OCI-LY1 (cell line): ENCODE measurements around the gene ACP5.

Experiments
- H2AFZ ChIP-seq: fragments of 200-600 bp; sonication (generic), shearing (Covaris generic); 2 replicates; pipeline ENCODE4 v1.6.0; 2014; ENCODE audit warnings: antibody characterized with exemption, mild to moderate bottlenecking, low read length
- H3F3A ChIP-seq: fragments of 200-600 bp; sonication (generic), shearing (Covaris generic); 2 replicates; pipeline ENCODE4 v1.6.0; 2014; ENCODE audit warnings: mild to moderate bottlenecking, antibody characterized with exemption, low read length, moderate library complexity; ENCODE audit not compliant: insufficient read depth
- H3K27ac ChIP-seq: fragments of 200-600 bp; sonication (generic); 2 replicates; pipeline ENCODE4 v1.5.1; 2014; ENCODE audit warnings: low read length, mixed run types, mild to moderate bottlenecking, low read depth; ENCODE audit not compliant: poor library complexity, severe bottlenecking
- H3K27me3 ChIP-seq: fragments of 200-600 bp; sonication (generic); 2 replicates; pipeline ENCODE4 v1.6.0; 2014; ENCODE audit warnings: antibody characterized with exemption, mild to moderate bottlenecking, low read length, moderate library complexity; ENCODE audit not compliant: insufficient read depth
- H3K36me3 ChIP-seq: fragments of 200-600 bp; sonication (generic); 2 replicates; pipeline ENCODE4 v1.6.1; 2014; ENCODE audit warnings: mild to moderate bottlenecking, antibody characterized with exemption, low read length, moderate library complexity, mixed read lengths; ENCODE audit not compliant: insufficient read depth
- H3K4me1 ChIP-seq: fragments of 200-600 bp; sonication (generic); 2 replicates; pipeline ENCODE4 v1.5.1; 2014; ENCODE audit warnings: mild to moderate bottlenecking, low read length, moderate library complexity; ENCODE audit not compliant: insufficient read depth, severe bottlenecking
- H3K4me2 ChIP-seq: fragments of 200-600 bp; sonication (generic), shearing (Covaris generic); 2 replicates; pipeline ENCODE4 v1.6.1; 2014; ENCODE audit warnings: low read length
- H3K4me3 ChIP-seq: fragments of 200-600 bp; sonication (generic); 2 replicates; pipeline ENCODE4 v1.5.1; 2014; ENCODE audit warnings: low read length, low read depth, mild to moderate bottlenecking, mixed read lengths; ENCODE audit not compliant: poor library complexity, severe bottlenecking
- H3K79me2 ChIP-seq: fragments of 200-600 bp; shearing (Covaris generic); 2 replicates; pipeline ENCODE4 v1.6.1; 2016; ENCODE audit warnings: mixed run types, low read length, mixed read lengths; ENCODE audit not compliant: insufficient read depth
- H3K9ac ChIP-seq: fragments of 200-600 bp; sonication (generic), shearing (Covaris generic); 2 replicates; pipeline ENCODE4 v1.6.1; 2014; ENCODE audit warnings: mild to moderate bottlenecking, low read length, mixed read lengths
- H3K9me2 ChIP-seq: fragments of 200-600 bp; sonication (generic), shearing (Covaris generic); 2 replicates; pipeline ENCODE4 v1.6.1; 2014; ENCODE audit warnings: low read depth, mild to moderate bottlenecking, low read length, mixed read lengths
- H3K9me3 ChIP-seq: fragments of 200-600 bp; shearing (Covaris generic); 2 replicates; pipeline ENCODE4 v1.6.1; 2014; ENCODE audit warnings: low read length, mixed read lengths
- H4K20me1 ChIP-seq: fragments of 200-600 bp; sonication (generic), shearing (Covaris generic); 2 replicates; pipeline ENCODE4 v1.6.0; 2016; ENCODE audit warnings: mild to moderate bottlenecking, low read length; ENCODE audit not compliant: insufficient read depth
- CTCF ChIP-seq: fragments of 200-600 bp; sonication (generic), shearing (Covaris generic); IDR thresholded peaks from 2 replicates; pipeline ENCODE4 v1.5.1; 2017; ENCODE audit warnings: mild to moderate bottlenecking, antibody characterized with exemption, low read length, moderate library complexity, mixed read lengths
- EZH2 ChIP-seq: fragments of 200-600 bp; sonication (generic), shearing (Covaris generic); IDR thresholded peaks from 2 replicates; pipeline ENCODE4 v1.8.0; 2017; ENCODE audit warnings: borderline replicate concordance, mixed run types, mild to moderate bottlenecking, antibody characterized with exemption, low read length, moderate library complexity, mixed read lengths

Gene ACP5

GRCh38 chr19:11586331-11586730 lies 8.9 kb upstream of the ACP5 start:
- TF ChIP-seq CTCF, result no peak
- no peak for TF ChIP-seq EZH2
- H3K4me1 ChIP-seq, result peaks cover 27% of the 10 kb centered on the region
- no peaks in the 10 kb centered on the region for H4K20me1 ChIP-seq
- no peak overlapping the region for H3K4me2 ChIP-seq
- H3K36me3 ChIP-seq, result no peaks in the 10 kb centered on the region
- H3K9me3 ChIP-seq, result no peaks in the 10 kb centered on the region
- H2AFZ ChIP-seq, result no peak overlapping the region
- H3K27me3 ChIP-seq, result peaks cover 8% of the 10 kb centered on the region; the same call in 1 of the 2 replicates
- H3F3A ChIP-seq, result no peaks in the 10 kb centered on the region
- no peak overlapping the region for H3K27ac ChIP-seq
- H3K9ac ChIP-seq, result no peak overlapping the region
- H3K4me3 ChIP-seq, result no peak overlapping the region
- no peaks in the 10 kb centered on the region for H3K79me2 ChIP-seq
- no peaks in the 10 kb centered on the region for H3K9me2 ChIP-seq

- Histone ChIP-seq H2AFZ (no peak overlapping the region), H3F3A (no peaks in the 10 kb centered on the region), H3K4me2 (peak overlapping the region; percentile 40)
Measured at GRCh38 chr19:11581740-11582139, 4.3 kb upstream of the ACP5 start.

GRCh38 chr19:11580116-11580515 lies 2.7 kb upstream of the ACP5 start:
- Histone ChIP-seq H3K4me2 (no peak overlapping the region), H3K4me3 (no peak overlapping the region), H3K27ac (peak overlapping the region; percentile 89), H2AFZ (no peak overlapping the region), H3K4me1 (peaks cover 52% of the 10 kb centered on the region), H3K9me3 (no peaks in the 10 kb centered on the region), H3K9ac (no peak overlapping the region), H4K20me1 (no peaks in the 10 kb centered on the region), H3K9me2 (no peaks in the 10 kb centered on the region), H3K27me3 (no peaks in the 10 kb centered on the region), H3K36me3 (no peaks in the 10 kb centered on the region), H3F3A (no peaks in the 10 kb centered on the region), H3K79me2 (no peaks in the 10 kb centered on the region)
- TF ChIP-seq EZH2, result no peak
- TF ChIP-seq CTCF, result no peak

More at GRCh38 chr19:11581740-11582139, 4.3 kb upstream of the ACP5 start:
- H3K4me3 ChIP-seq, result peak overlapping the region; percentile 22
- H3K4me1 ChIP-seq, result peaks cover 52% of the 10 kb centered on the region
- H3K9ac ChIP-seq, result peak overlapping the region; percentile 43; the same call in 1 of the 2 replicates
- no peaks in the 10 kb centered on the region for H3K79me2 ChIP-seq
- H3K27me3 ChIP-seq, result no peaks in the 10 kb centered on the region
- H3K27ac ChIP-seq, result peak overlapping the region; percentile 89
- H4K20me1 ChIP-seq, result no peaks in the 10 kb centered on the region
- no peak for TF ChIP-seq CTCF
- no peak for TF ChIP-seq EZH2
- H3K36me3 ChIP-seq, result no peaks in the 10 kb centered on the region
- no peaks in the 10 kb centered on the region for H3K9me3 ChIP-seq
- H3K9me2 ChIP-seq, result no peaks in the 10 kb centered on the region
